A549 (cell line): Measurements from ENCODE around the gene OR4C11.

Source experiments
- POLR2AphosphoS2 ChIP-seq: conservative IDR thresholded peaks from 2 replicates; pipeline ENCODE4 v1.6.1; 2012; ENCODE audit warnings: low read length, improper control_type of control experiment, inconsistent platforms
- RAD21 ChIP-seq, 2 experiments: fragments of >200 bp in 1 of 2; sonication (Bioruptor Twin) in 1 of 2; formaldehyde crosslinking in 1 of 2; IDR thresholded peaks in 1 of 2; conservative IDR thresholded peaks in 1 of 2; 2 replicates in 1 of 2; 3 replicates in 1 of 2; pipeline ENCODE4 v1.6.1; 2012 to 2018; ENCODE audit warnings: inconsistent platforms in 1 of 2

GRCh38 chr11:55652560-55652959, 45.1 kb upstream of the OR4C11 start:
- TF ChIP-seq RAD21 (conservative IDR thresholded peaks at IDR 0.05 in 1 of 2, IDR thresholded peaks at IDR 0.05 in 1 of 2) (no peak), POLR2AphosphoS2 (no peak)
